Ascending aorta (tissue), 2 donors: Measurements from ENCODE around the gene CMTM6. TPM values are rescaled to one million over a fixed set of nuclear protein-coding genes. Genes with fewer than 3 reads are reported as not detected.

ENCODE experiments used
- DNase-seq, 2 donors: peaks; one replicate each; pipeline ENCODE4 v3.0.0-alpha.2; 2019; ENCODE audit warnings: low spot score in 2 of 2
- H3K27ac ChIP-seq, 2 donors: fragments of 200-600 bp; sonication (generic); one replicate each; pipeline ENCODE4 v1.5.1; 2016 to 2017; ENCODE audit warnings: mild to moderate bottlenecking in 1 of 2
- H3K27me3 ChIP-seq: fragments of 200-600 bp; sonication (generic); one replicate; pipeline ENCODE4 v1.5.1; 2017
- H3K36me3 ChIP-seq, 2 donors: fragments of 200-600 bp; sonication (generic); one replicate each; pipeline ENCODE4 v1.5.1; 2016
- H3K4me1 ChIP-seq, 2 donors: fragments of 200-600 bp; sonication (generic); one replicate each; pipeline ENCODE4 v1.5.1; 2016 to 2017; ENCODE audit warnings: mild to moderate bottlenecking in 1 of 2
- H3K4me3 ChIP-seq, 2 donors: fragments of 200-600 bp; sonication (generic); one replicate each; pipeline ENCODE4 v1.5.1; 2016 to 2017; ENCODE audit warnings: mild to moderate bottlenecking in 1 of 2
- H3K9me3 ChIP-seq, 2 donors: fragments of 200-600 bp; sonication (generic); one replicate each; pipeline ENCODE4 v1.5.1; 2016
- intact Hi-C: fragments of 100-400 bp; cut with DNase I; formaldehyde crosslinking; loops from one replicate; pipeline ENCODE4 v1.15.1; 2023
- total RNA-seq: library from RNA; depleted of rRNA; stranded (reverse); fragments of >200 nt; gene quantifications from one replicate; pipeline ENCODE4 v1.1.0, GENCODE V29; 2016
- TF ChIP-seq, protein P1 (sequence below), 3 experiments: fragments of 200-600 bp in 2 of 3; fragments of 450-650 bp in 1 of 3; sonication (generic) in 2 of 3; IDR thresholded peaks; one replicate each; pipeline ENCODE4 v1.5.1; 2016 to 2019; ENCODE audit warnings: antibody characterized with exemption in 3 of 3, mild to moderate bottlenecking in 1 of 3, moderate library complexity in 1 of 3

Gene CMTM6
- total RNA-seq, 1 donor from 2014 or later: 12.7 TPM

DNA sequence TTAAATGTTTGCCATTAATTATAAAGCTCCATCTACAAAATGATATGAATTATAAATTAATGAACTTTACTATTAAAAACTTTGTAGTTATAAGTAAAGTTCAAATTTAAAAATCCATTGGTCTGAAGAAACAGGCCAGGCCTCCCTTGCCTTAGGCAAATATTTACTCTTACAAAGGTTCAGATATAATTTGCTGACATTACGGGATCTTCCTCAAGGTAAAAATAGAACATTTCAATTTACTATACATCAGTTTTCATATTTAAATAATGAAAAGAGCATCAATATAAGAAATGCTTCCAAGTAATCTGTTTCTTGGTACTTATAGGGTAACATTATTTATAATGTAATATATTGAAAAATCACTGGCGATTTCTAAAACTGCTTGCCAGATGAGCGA lies 3.7 kb downstream of the CMTM6 start:
- no peaks in the 10 kb centered on the region for H3K9me3 ChIP-seq

DNA sequence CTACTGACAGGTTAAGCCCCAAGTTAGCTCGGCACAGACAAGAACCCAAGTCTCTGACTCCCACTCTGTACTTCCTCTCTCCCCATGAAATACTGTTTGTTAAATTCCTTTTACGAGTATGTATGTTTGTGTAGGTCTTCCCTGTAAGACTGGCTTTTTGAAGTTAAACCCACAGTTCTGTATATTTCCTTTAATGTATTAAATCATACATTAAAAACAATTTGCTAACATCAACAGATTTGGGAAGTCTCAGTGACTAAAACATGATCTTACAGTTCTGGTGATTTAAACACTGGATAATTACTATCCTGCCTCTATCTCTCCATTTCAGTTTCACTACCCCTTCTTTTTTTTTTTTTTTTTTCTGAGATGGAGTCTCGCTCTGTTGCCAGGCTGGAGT lies 4.4 kb downstream of the CMTM6 start:
- intact Hi-C loops: no loop called here
- Histone ChIP-seq H3K36me3 (no peaks in the 10 kb centered on the region), H3K27ac (no peak overlapping the region), H3K9me3 (no peaks in the 10 kb centered on the region), H3K27me3 (no peaks in the 10 kb centered on the region), H3K4me1 (peaks cover 0 to 10% of the 10 kb centered on the region in 2 donors), H3K4me3 (no peak overlapping the region)
- TF ChIP-seq, protein P1, sequence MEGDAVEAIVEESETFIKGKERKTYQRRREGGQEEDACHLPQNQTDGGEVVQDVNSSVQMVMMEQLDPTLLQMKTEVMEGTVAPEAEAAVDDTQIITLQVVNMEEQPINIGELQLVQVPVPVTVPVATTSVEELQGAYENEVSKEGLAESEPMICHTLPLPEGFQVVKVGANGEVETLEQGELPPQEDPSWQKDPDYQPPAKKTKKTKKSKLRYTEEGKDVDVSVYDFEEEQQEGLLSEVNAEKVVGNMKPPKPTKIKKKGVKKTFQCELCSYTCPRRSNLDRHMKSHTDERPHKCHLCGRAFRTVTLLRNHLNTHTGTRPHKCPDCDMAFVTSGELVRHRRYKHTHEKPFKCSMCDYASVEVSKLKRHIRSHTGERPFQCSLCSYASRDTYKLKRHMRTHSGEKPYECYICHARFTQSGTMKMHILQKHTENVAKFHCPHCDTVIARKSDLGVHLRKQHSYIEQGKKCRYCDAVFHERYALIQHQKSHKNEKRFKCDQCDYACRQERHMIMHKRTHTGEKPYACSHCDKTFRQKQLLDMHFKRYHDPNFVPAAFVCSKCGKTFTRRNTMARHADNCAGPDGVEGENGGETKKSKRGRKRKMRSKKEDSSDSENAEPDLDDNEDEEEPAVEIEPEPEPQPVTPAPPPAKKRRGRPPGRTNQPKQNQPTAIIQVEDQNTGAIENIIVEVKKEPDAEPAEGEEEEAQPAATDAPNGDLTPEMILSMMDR (IDR thresholded peaks at IDR 0.05): no peak
- DNase-seq: no peak

More for the DNA sequence above, 3.7 kb downstream of the CMTM6 start:
- intact Hi-C loops: no loop called here
- H3K27me3 ChIP-seq: no peaks in the 10 kb centered on the region
- no peak for DNase-seq
- TF ChIP-seq, protein P1 (IDR thresholded peaks at IDR 0.05): no peak
- H3K4me1 ChIP-seq: peaks cover 0 to 10% of the 10 kb centered on the region in 2 donors
- H3K27ac ChIP-seq: no peak overlapping the region
- no peak overlapping the region for H3K4me3 ChIP-seq
- no peaks in the 10 kb centered on the region for H3K36me3 ChIP-seq

DNA sequence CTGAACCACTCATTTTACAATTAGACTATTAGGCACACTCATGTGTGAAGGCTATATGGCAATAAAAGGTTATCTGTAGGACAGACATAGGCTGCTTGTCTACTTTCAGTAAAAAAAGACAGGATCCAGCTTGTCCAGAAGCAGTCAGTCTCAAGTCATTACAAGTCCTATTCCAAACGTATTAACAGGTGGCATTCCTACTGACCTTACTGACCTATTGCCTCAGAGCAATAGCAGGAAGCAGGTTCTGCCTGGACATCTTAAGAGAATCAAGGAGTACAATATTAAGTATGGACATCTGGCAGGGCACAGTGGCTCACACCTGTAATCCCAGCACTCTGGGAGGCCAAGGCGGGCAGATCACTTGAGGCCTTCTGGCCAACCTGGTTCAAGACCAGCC lies 7.0 kb downstream of the CMTM6 start:
- DNase-seq: no peak
- no peak overlapping the region for H3K27ac ChIP-seq
- peaks cover 0 to 2% of the 10 kb centered on the region in 2 donors for H3K4me1 ChIP-seq
- intact Hi-C loops: no loop called here
- no peaks in the 10 kb centered on the region for H3K27me3 ChIP-seq
- H3K9me3 ChIP-seq: no peaks in the 10 kb centered on the region
- H3K36me3 ChIP-seq: peaks cover 0 to 9% of the 10 kb centered on the region in 2 donors
- H3K4me3 ChIP-seq: no peak overlapping the region
- TF ChIP-seq, protein P1 (IDR thresholded peaks at IDR 0.05): no peak

DNA sequence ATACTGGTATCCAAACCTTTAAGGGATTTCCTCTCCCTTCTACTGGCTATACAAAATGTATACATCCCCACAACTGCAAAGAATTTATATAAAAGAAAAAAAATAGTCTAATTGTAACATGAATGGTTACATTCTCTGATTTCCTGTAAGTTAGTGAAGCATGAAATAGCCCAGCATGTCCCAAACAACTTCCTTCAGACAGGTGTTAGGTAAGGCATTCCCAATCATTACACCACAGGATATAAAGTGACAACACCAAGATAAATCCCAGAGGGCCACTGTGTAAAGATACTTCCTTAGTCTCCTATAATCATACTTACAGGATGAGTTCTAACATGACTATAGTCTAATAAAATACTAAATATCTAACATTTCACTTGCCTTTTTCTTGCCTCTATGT lies 7.6 kb downstream of the CMTM6 start:
- TF ChIP-seq, protein P1 (IDR thresholded peaks at IDR 0.05): no peak
- no peak for DNase-seq
- peaks cover 0 to 9% of the 10 kb centered on the region in 2 donors for H3K36me3 ChIP-seq
- no peaks in the 10 kb centered on the region for H3K9me3 ChIP-seq
- no peak overlapping the region for H3K4me3 ChIP-seq
- no peak overlapping the region for H3K27ac ChIP-seq
- H3K4me1 ChIP-seq: no peaks in the 10 kb centered on the region
- intact Hi-C loops: no loop called here
- H3K27me3 ChIP-seq: no peaks in the 10 kb centered on the region

DNA sequence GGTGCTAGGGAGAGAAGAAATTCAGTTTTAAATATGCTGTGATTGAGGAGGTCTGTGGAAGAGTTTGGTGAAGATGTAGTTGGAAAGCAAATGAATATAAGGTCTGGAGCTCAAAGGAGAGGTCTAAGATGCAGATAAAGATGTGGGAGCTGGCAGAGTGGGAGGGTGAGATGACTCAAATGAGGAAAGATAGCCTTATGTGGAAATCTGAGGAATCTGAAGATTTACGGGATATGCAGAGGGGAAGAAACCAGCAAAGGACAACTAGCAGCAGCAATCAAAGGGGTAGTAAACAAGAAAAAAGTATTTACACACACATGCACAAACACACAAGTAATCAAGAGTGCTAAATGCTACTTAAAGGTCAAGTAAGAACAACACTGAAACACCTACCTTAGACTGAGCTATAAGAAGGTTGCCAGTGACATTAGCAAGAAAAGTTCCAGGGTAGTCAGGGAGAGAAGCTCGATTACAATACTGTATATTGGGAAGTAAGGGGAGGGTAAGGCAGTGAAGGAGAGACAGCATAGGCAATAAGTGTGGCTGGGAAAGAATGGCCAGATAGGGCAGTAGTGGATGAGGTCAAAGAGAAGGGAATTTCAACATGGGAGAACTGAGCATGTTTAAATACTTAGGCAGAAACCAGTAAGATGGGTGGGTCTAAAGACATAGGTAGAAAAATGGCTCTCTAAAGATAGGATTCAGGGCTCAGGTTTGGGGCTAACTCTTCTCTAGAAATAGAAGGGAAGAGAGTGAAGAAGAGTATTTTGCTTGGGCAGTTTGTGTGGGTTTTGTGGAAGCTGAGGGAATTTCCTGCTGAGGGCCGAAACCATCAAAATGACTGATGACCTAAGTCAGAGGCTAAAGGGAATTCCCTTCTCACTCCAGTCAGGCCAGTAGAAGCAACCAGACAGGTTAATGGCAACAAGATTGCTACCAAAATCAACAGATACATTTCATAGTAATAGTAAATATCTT lies 8.9 kb downstream of the CMTM6 start:
- TF ChIP-seq, protein P1 (IDR thresholded peaks at IDR 0.05): no peak
- no peak overlapping the region for H3K4me3 ChIP-seq
- no peaks in the 10 kb centered on the region for H3K9me3 ChIP-seq
- H3K27ac ChIP-seq: no peak overlapping the region
- no peak for DNase-seq
- intact Hi-C loops: no loop called here
- H3K4me1 ChIP-seq: no peaks in the 10 kb centered on the region
- no peaks in the 10 kb centered on the region for H3K27me3 ChIP-seq
- peaks cover 0 to 9% of the 10 kb centered on the region in 2 donors for H3K36me3 ChIP-seq
